GM13976 (cell line): ENCODE data around the gene ST13.

Experiments
- DNase-seq: peaks from one replicate; pipeline ENCODE4 v3.0.0; 2012; ENCODE audit warnings: low spot score
- CTCF ChIP-seq: IDR thresholded peaks from 2 replicates; pipeline ENCODE4 v1.5.1; 2012; ENCODE audit warnings: borderline replicate concordance, mild to moderate bottlenecking; ENCODE audit not compliant: insufficient read depth; ENCODE audit errors: extremely low read depth, missing control alignments, control extremely low read depth
- in situ Hi-C: fragments of 300-500 bp; cut with MboI; formaldehyde crosslinking; loops from one replicate; pipeline ENCODE4 v1.12.0; 2022; ENCODE audit warnings: low sequenced_read_pairs, mixed read lengths, inconsistent platforms; ENCODE audit not compliant: unreplicated experiment

ST13 gene

GRCh38 chr22:40823426-40823825, 33.0 kb downstream of the ST13 start:
- DNase-seq = no peak
- no peak for TF ChIP-seq CTCF
- in situ Hi-C loops = loop anchor here (25.0 kb wide), 1 partner anchor 111 kb away; no protein-coding TSS in a partner anchor

DNA sequence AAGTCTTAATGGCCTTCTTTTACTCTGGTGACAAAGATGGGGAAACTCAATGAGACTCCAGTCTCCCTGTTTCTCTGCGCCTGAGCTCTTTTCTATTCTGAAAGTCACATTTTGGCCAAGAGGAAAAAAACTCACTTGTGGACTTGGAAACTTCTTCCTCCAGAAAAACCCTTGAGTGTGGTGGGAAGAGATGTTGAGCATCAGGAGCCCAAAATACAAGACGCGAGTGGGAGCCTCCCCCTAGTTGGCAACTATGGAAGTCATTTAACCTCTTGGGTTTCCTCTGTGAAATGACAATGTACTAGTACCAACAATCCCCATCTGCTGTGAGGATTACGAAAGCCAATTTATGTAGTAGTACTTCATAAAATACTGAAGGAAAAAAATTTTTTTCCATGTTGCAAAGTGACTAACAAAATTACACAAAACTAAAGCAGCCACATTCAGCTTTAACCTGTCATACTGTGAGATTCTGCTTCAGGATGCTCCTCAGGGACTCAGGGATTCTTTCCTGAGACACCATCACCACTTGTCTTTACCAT, 36.8 kb downstream of the ST13 start:
- no peak for TF ChIP-seq CTCF
- in situ Hi-C loops = loop anchor here (25.0 kb wide), 1 partner anchor 107 kb away; no protein-coding TSS in a partner anchor
- no peak for DNase-seq

DNA sequence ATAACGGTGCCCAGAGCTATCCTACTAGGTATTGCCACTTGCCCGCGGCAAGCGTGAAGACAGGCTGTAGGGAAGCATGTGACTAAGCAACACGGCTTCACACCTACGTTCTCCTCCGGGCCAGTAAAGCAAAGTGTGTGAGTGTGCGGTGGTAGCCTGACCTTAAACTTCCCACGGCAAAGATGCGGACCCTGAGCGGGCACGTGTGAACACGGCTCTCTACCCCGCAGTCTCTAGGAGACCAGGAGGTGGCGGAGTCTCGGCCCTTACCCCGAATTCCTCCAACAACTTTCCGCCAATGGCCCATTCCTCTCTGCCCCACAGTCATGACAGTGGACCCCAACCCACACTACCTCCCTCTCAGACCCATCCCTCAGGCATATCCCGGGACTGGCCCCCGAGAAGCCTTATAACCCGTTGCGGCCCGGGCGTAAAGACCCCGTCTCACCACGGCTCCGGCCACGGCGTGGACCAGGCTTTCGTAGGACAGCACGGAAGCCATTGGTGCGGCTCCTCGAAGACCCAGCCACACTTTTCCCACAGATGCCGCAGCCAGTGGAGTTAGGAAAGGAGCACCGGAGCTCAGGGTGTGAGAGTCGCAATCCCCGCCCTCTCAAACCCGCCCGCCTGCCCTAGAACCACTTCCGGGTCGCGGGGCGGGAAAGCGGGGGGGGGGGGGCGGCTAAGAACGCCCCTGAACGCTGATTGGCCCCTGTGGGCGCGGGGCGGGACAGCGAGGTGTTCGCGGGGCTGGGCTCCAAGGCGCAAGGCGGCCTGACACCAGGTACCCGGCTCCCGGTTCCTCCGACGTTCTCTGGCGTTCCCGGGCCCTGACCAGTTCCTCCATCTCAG, 37.5 kb downstream of the ST13 start, which contains the start of gene SLC25A17:
TSS of gene SLC25A17 (minus strand) at position 600 of the 852 bp plus-strand sequence. CDS start at position 502, 98 bp downstream.
- TF ChIP-seq CTCF = peak; percentile 14
- in situ Hi-C loops = loop anchor here (25.0 kb wide), 1 partner anchor 107 kb away; no protein-coding TSS in a partner anchor
- DNase-seq = peak; percentile 98

GRCh38 chr22:40818192-40818746, 38.2 kb downstream of the ST13 start:
- in situ Hi-C loops = loop anchor here (25.0 kb wide), 1 partner anchor 106 kb away; no protein-coding TSS in a partner anchor
- DNase-seq = no peak
- TF ChIP-seq CTCF = no peak

- DNase-seq = peak; percentile 47
- no peak for TF ChIP-seq CTCF
- in situ Hi-C loops = loop anchor here (25.0 kb wide), 1 partner anchor 105 kb away; no protein-coding TSS in a partner anchor
These were observed 38.7 kb downstream of the ST13 start for GRCh38 chr22:40817737-40818136.

- TF ChIP-seq CTCF = no peak
These were observed 42.5 kb downstream of the ST13 start for GRCh38 chr22:40813912-40814315.

More at GRCh38 chr22:40813912-40814315, 42.5 kb downstream of the ST13 start:
- in situ Hi-C loops = loop anchor here (25.0 kb wide), 1 partner anchor 102 kb away; no protein-coding TSS in a partner anchor
- no peak for DNase-seq
